GM18517 (cell line): ENCODE data around the gene BPIFB6.

ENCODE experiments used
- ATAC-seq: cut with Tn5 transposase; IDR thresholded peaks from one replicate; pipeline ENCODE4 v1.9.1; 2021; ENCODE audit warnings: mild to moderate bottlenecking, moderate library complexity; ENCODE audit not compliant: unreplicated experiment

BPIFB6 gene

DNA sequence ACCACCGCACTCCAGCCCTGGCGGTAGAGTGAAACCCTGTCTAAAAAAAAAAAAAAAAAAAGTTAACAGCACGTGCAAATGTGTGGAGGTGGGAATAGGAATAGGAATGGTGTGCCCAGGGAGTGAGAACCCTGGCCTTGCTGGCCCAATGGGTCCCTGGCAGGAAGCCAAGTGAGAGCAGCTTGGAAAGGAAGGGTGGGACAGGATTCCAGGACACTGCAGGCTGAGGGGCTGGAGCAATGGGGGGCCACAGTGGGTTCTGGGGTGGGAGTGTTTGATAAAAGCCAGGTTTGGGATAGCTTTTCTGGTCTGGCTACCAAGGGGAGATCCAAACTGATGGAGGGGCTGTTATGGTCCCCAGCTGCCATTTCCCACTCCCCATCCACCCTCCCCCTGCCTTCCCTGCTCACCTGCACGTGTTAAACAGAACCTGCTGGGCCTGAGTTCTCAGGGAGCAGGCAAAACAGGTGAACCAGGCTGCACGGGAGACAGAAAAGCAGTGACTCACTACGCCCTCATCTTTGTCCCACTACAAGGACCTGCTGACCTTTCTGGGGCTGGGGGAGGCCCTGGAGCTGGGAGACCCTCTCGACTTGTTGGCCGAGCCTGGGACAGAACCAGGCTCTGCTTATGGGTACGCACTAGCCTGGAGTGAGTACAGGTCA is 30.5 kb upstream of the BPIFB6 start:
- no peak for ATAC-seq

DNA sequence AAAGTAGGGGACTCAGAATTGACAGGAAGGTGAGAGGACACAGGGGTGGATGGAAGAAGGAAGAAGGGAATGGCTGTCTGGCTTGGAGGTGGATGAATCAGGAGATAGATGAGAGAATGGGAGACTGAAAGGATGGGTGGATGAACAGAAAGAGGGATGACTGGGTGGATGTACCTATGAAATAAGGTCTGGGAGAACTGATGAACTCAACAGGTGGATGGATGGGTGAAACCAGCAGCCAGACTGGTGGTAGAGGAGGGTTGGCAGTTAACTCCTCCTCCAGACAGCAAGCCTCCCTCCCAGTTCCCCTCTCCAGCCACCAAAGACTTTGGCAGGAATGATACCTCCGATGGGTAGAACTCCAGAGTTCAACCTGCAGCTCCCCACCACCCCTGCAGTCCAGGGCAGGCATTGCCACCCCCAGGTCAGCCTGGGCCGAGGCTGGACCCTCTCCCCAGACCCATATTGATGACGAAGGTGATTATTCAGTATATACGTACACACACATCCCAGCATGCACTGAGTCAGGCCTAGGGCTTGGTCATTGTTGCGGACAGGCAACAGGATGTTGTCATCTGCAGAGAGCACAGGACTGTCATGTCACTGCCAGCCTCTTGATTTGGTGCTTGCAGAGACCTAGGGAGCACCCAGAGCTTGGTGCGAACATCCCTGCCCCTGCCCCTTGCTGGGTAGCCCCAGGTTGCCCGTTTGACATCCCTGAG is 29.2 kb upstream of the BPIFB6 start:
- no peak for ATAC-seq

GRCh38 chr20:33004141-33004751 is 27.2 kb upstream of the BPIFB6 start, which contains the start of gene SUN5:
Gene SUN5, minus strand, starts transcription at chr20:33004433. Its CDS starts 93 bp downstream, at chr20:33004340.
- no peak for ATAC-seq

- ATAC-seq = no peak
Observed at GRCh38 chr20:33005132-33005566, 26.3 kb upstream of the BPIFB6 start.

DNA sequence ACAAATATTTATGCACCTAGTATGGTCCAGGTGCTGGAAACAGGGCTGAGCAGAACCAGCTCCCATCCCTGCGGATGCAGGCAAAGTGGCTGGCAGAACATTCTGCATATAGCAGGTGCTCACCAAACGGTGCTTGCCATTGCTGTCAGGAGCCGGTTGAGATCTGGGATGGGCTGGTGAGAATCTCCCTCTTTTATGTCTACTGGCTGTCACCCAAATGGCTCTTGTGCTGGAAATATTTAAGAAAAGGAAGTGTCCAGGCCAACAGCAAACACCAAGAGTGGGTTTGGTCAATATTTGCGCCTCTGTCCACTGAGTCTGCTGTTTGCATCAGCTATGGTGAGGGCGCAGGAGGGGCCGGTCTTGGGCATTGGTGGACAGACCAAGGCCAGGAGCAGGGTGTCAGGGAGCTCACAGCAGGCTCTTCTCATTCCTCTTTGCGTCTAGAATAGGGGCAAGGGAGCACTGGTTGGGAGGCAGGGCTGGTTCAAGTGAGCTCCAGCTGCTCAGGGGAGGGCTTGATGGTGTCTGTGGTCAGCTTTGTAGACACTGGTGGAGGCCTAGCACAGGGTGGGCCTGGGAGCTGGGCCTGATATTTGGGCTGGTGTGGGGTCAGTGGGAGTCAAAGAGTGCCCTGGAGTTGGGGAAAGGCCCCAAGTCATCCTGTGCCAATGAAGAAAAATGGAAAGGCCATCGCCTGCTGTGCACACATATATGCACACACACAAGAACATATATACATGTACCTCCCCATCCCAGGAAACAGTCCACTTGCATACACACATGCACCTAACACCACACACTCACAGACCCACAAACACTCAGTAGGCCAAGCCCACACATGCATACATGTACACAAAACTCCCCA is 25.3 kb upstream of the BPIFB6 start:
- ATAC-seq = no peak

GRCh38 chr20:33006776-33007375 is 24.6 kb upstream of the BPIFB6 start:
- no peak for ATAC-seq

GRCh38 chr20:33007376-33008335 is 23.8 kb upstream of the BPIFB6 start, which contains the start of gene BPIFB2:
Gene BPIFB2, plus strand, starts transcription at chr20:33007704. Its CDS starts 871 bp downstream, at chr20:33008575.
- ATAC-seq = no peak

GRCh38 chr20:33008336-33009213 is 22.9 kb upstream of the BPIFB6 start:
- ATAC-seq = no peak

DNA sequence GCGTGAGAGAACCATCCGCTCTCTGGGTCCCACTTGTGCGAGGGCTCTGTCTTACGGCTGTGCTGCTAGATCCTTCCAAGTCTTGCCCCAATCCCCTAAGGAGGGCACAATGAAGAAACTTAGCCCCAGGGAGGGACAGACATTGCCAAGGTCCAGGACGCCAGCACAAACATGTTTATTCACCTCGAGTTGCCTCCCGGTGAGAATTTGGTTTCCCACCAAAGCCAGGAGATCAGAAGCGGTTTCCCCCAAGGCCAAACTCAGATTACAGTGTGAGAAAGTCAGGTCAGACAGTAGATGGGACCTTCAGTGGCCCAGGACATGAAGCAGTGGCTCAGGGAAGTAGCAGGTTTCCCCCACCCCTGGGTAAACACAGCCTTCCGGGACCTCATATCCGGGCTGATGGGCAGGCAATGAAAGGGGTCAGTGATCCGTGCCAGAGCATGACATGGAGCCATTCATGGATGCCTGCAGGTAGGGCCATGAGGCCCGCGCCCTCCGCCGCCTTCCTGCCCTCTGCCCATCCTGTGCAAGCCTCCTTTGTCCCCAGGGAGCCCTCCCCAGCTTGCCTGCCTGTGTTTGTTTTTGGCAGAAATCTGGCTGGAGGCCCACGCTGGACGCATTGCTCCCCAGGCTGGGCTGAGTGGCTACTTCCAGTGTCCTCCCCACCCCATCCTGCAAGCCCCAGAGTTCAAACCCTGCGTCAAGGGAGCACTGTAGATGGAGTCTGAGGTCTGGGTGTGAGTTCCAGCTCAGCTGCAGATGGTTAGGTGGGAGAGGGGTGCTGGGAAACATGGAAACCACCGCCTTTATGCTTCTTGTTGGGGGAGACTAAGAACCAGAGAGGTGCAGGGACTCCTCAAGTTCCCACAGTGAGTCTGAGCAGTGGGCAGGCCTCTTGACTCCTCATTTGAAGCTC is 22.0 kb upstream of the BPIFB6 start:
- ATAC-seq = no peak

DNA sequence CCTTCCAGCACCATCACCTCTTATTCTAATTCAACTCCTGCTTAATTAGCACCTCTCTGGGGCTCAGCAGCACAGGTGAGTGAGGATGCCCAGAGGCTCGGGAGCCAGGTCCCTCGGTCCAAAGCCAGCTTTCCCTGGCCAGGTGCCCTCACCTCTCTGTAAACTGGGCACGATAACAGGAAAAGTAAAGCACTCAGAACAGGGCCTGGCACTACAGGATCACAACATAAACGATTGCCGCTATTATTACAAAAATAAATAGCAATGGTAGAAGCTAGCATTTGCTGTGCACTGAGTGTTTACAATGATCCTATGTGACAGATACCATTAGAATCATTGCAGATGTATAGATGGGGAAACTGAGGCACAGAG is 21.3 kb upstream of the BPIFB6 start:
- no peak for ATAC-seq

- ATAC-seq = no peak
Observed at GRCh38 chr20:33010674-33011449, 20.6 kb upstream of the BPIFB6 start.

DNA sequence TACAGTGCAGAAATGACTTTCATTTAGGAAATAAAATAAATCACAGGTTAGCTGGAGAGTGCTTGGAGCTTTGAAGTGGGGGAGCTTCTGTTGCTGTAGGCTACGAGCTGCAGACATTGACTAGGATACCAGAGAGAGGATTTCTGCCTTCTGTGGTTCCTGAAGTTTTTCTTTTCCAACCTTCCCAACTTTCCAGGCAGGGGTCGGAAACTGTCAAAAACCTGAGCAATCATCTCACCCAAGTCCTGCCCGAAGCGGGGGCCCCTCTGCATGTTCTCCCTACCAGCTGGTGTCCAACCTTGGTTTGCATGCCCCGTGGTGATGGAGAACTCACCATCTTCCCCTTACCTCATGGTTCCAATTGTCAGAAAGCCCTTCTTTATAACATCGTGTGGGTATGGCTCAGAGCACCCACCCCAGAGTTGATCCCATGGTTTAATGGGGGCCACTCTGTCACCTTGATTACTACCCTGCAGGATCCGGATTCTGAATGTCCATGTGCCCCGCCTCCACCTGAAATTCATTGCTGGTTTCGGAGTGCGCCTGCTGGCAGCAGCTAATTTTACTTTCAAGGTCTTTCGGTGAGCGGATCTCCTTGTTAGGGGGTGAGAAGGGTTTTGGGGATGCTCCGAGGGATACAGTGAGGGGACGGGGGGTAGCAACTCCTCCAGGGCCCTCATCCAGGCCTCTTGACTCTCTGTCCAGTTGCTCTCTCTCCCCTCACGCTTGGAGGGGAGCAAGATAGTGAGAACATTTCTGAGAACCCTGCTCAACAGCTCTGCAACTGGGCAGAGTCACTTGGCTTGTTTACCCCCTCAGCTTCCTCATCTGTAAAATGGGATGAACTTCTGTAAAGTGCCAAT is 18.9 kb upstream of the BPIFB6 start:
- no peak for ATAC-seq

DNA sequence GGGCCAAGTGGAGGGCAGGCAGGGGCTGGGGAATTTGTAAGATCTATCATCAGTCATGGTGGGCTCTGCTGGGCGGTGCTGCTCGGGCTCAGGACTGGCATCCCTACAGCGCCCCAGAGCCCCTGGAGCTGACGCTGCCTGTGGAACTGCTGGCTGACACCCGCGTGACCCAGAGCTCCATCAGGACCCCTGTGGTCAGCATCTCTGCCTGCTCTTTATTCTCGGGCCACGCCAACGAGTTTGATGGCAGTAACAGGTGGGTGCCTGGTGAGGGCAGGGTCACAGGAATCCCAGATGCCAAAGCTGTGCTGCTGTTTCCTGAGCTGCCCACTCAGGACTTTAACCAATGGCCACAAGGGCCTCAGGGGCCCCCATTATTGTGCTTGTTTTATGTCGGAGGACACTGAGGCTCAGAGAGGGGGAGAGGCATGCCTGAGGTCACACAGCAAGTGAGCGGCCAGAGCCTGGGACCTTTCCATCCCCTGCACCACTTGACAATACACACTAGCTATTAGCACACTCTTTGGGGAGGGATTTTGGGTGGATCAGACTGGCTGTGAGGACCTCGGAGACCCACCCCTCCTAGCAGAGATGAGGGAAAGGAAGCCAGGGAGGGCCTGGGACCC is 17.6 kb upstream of the BPIFB6 start:
- ATAC-seq = no peak

- ATAC-seq = no peak
Observed at GRCh38 chr20:33014336-33015113, 16.9 kb upstream of the BPIFB6 start.

GRCh38 chr20:33015114-33015484 is 16.3 kb upstream of the BPIFB6 start:
- no peak for ATAC-seq
